Natural killer cell (primary cell): Measurements from ENCODE around the gene CNR2. TPM values are rescaled to one million over a fixed set of nuclear protein-coding genes. Genes with fewer than 3 reads are reported as not detected.

Experiments used
- ATAC-seq, 3 donors: fragments of 150-1000 bp in 2 of 3; fragments of 200-7000 bp in 1 of 3; cut with Tn5 transposase; 1 replicate in 1 of 3; 2 replicates in 2 of 3; pipeline ENCODE4 v1.10.0; 2021; ENCODE audit warnings: mild to moderate bottlenecking in 2 of 3, moderate library complexity in 2 of 3
- DNase-seq, 2 donors: peaks; one replicate each; pipeline versions ENCODE4 v3.0.0 to v3.0.0-alpha.2; 2013 to 2021; ENCODE audit warnings: mixed read lengths in 1 of 2
- H3K27ac ChIP-seq: one replicate; pipeline ENCODE4 v1.5.1; 2013; ENCODE audit warnings: mild to moderate bottlenecking, low read length
- H3K27me3 ChIP-seq: one replicate; pipeline ENCODE4 v1.6.1; 2013; ENCODE audit warnings: low read length; ENCODE audit not compliant: control insufficient read depth, insufficient read depth
- H3K36me3 ChIP-seq: one replicate; pipeline ENCODE4 v1.6.1; 2013; ENCODE audit warnings: low read length; ENCODE audit not compliant: control insufficient read depth, insufficient read depth
- H3K4me1 ChIP-seq: one replicate; pipeline ENCODE4 v1.6.1; 2013; ENCODE audit warnings: low read length; ENCODE audit not compliant: control insufficient read depth, insufficient read depth
- H3K4me3 ChIP-seq: one replicate; pipeline ENCODE4 v1.5.1; 2013; ENCODE audit warnings: low read length
- H3K9me3 ChIP-seq: one replicate; pipeline ENCODE4 v1.6.1; 2013; ENCODE audit warnings: low read length; ENCODE audit not compliant: control insufficient read depth, insufficient read depth
- H3K27ac Mint-ChIP-seq, 2 donors: one replicate each; pipeline ENCODE4 v1.8.0; 2022; ENCODE audit warnings: mild to moderate bottlenecking in 2 of 2, mixed read lengths in 2 of 2, moderate library complexity in 1 of 2
- H3K27me3 Mint-ChIP-seq, 2 donors: one replicate each; pipeline ENCODE4 v1.8.0; 2022; ENCODE audit warnings: low read depth in 2 of 2, mixed read lengths in 2 of 2
- H3K36me3 Mint-ChIP-seq: one replicate; pipeline ENCODE4 v1.8.0; 2022; ENCODE audit warnings: mixed read lengths
- H3K4me1 Mint-ChIP-seq, 2 donors: one replicate each; pipeline ENCODE4 v1.8.0; 2022; ENCODE audit warnings: mixed read lengths in 2 of 2
- H3K4me3 Mint-ChIP-seq: one replicate; pipeline ENCODE4 v1.8.0; 2022; ENCODE audit warnings: mild to moderate bottlenecking, moderate library complexity, mixed read lengths
- H3K9me3 Mint-ChIP-seq, 2 donors: one replicate each; pipeline ENCODE4 v1.8.0; 2022; ENCODE audit warnings: mixed read lengths in 2 of 2
- CTCF ChIP-seq: fragments of 200-600 bp; IDR thresholded peaks from one replicate; pipeline ENCODE4 v1.8.0; 2022; ENCODE audit warnings: antibody characterized with exemption
- WGBS: methylation state at CpG from one replicate; pipeline ENCODE4 v1.1.7; 2013; ENCODE audit warnings: missing lambda C conversion rate; ENCODE audit not compliant: insufficient coverage; 5-methylcytosine and 5-hydroxymethylcytosine counted together
- intact Hi-C: fragments of 100-400 bp; cut with micrococcal nuclease; formaldehyde crosslinking; loops from one replicate; pipeline ENCODE4 v1.14.2; 2022
- total RNA-seq, 4 donors: library from RNA; stranded (reverse); fragments of 120-200 nt in 1 of 4; gene quantifications; one replicate each; pipeline versions ENCODE4 v1.2.3 to v1.2.4, GENCODE V29; 2013 to 2022

The CNR2 gene
- total RNA-seq, 3 donors from 2014 or later (not counting 1 experiment from before 2014, with no cell fraction given) = 5.3 to 12.0 (median 6.1) TPM

- peaks cover 5 to 10% of the 10 kb centered on the region in 2 donors for H3K27me3 Mint-ChIP-seq
- H3K27me3 ChIP-seq = no peaks in the 10 kb centered on the region
- peak overlapping the region; percentile 8 for H3K4me3 ChIP-seq
- H3K4me3 Mint-ChIP-seq = peak overlapping the region; percentile 87
- H3K36me3 Mint-ChIP-seq = no peaks in the 10 kb centered on the region
- DNase-seq (peak in 1 of 2 donors; percentile 21), ATAC-seq (peak in 1 of 3 donors; percentile 7)
- H3K9me3 ChIP-seq = no peaks in the 10 kb centered on the region
- H3K4me1 ChIP-seq = peaks cover 94% of the 10 kb centered on the region
- intact Hi-C loops = no loop called here
- TF ChIP-seq CTCF = no peak
- H3K36me3 ChIP-seq = peaks cover 5% of the 10 kb centered on the region
- H3K9me3 Mint-ChIP-seq = no peaks in the 10 kb centered on the region
- H3K4me1 Mint-ChIP-seq = peaks cover 52 to 69% of the 10 kb centered on the region in 2 donors
- WGBS = 67% methylated on average over 9 of the region's 10 CpGs
- H3K27ac ChIP-seq = peak overlapping the region; percentile 70
- H3K27ac Mint-ChIP-seq = peak overlapping the region; percentile 50 to 89
Observed at GRCh38 chr1:23909412-23909811, 3.8 kb downstream of the CNR2 start.

GRCh38 chr1:23908453-23909341, 4.5 kb downstream of the CNR2 start:
- 4% methylated on average over 9 of the region's 9 CpGs for WGBS
- Mint-ChIP-seq H3K36me3 (no peaks in the 10 kb centered on the region), H3K9me3 (no peaks in the 10 kb centered on the region), H3K4me3 (peak overlapping the region; percentile 87), H3K27me3 (peaks cover 8 to 16% of the 10 kb centered on the region in 2 donors), H3K4me1 (peaks cover 52 to 66% of the 10 kb centered on the region in 2 donors), H3K27ac (peak overlapping the region; percentile 50 to 89)
- Histone ChIP-seq H3K4me3 (peak overlapping the region; percentile 16), H3K27ac (peak overlapping the region; percentile 70), H3K27me3 (no peaks in the 10 kb centered on the region), H3K9me3 (no peaks in the 10 kb centered on the region), H3K4me1 (peaks cover 93% of the 10 kb centered on the region), H3K36me3 (peaks cover 5% of the 10 kb centered on the region)
- DNase-seq (peak; percentile 32 to 51), ATAC-seq (peak; percentile 54 to 71 (median 65))
- no peak for TF ChIP-seq CTCF
- intact Hi-C loops = no loop called here

- peak overlapping the region; percentile 21 for H3K4me3 Mint-ChIP-seq
- H3K27ac Mint-ChIP-seq = no peak overlapping the region
- Histone ChIP-seq H3K36me3 (peaks cover 10% of the 10 kb centered on the region), H3K27me3 (no peaks in the 10 kb centered on the region), H3K9me3 (no peaks in the 10 kb centered on the region), H3K27ac (no peak overlapping the region), H3K4me3 (no peak overlapping the region), H3K4me1 (peaks cover 90% of the 10 kb centered on the region)
- DNase-seq (no peak), ATAC-seq (no peak)
- intact Hi-C loops = no loop called here
- no peaks in the 10 kb centered on the region for H3K9me3 Mint-ChIP-seq
- peaks cover 34 to 52% of the 10 kb centered on the region in 2 donors for H3K4me1 Mint-ChIP-seq
- 86% methylated on average over 1 of the region's 1 CpG for WGBS
- TF ChIP-seq CTCF = no peak
- peaks cover 8 to 17% of the 10 kb centered on the region in 2 donors for H3K27me3 Mint-ChIP-seq
- H3K36me3 Mint-ChIP-seq = no peaks in the 10 kb centered on the region
Observed at GRCh38 chr1:23906731-23907130, 6.4 kb downstream of the CNR2 start.
